ENCODE measurements around the gene BMP2K. TPM values are rescaled to one million over a fixed set of nuclear protein-coding genes. Genes with fewer than 3 reads are reported as not detected.

BMP2K gene
- total and polyA plus RNA-seq, 2 donors from 2014 or later, result 6.0 to 43.1 TPM

DNA sequence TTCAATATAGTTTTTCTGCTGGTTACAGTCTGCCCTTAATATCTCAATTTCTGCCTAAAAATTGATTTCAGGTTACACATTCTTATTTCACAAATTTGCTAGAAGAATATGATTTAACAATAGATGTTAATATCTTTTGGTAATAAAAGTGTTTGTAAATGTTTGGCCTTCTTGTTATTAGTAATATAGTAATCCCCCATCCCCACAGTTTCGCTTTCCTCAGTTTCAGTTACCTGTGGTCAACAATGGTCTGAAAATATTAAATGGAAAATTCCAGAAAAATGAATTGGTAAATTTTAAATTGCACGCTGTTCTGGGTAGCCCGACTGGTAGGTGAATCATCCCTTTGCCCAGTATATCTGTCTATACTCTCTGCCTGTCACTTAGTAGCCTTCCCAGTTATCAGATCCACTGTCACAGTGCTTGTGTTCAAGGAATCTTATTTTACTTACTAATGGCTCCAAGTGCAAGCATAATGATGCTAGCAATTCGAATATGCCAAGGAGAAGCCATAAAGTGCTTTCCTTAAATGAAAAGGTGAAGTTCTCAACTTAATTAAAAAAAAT lies 3.5 kb upstream of the BMP2K start:
- no peak for TF ChIP-seq CTCF (IDR thresholded peaks at IDR 0.05; ENCODE audit: borderline replicate concordance, extremely low read depth, insufficient read depth)
- no peak overlapping the region for H3K9ac ChIP-seq (ENCODE audit: low read length in 3 of 3)
- H3K36me3 ChIP-seq (ENCODE audit: control insufficient read depth in 2 of 3, insufficient read depth in 3 of 3, low read length in 3 of 3), result no peaks in the 10 kb centered on the region
- no peak overlapping the region for H3K27ac ChIP-seq (ENCODE audit: low read depth in 2 of 2, low read length in 2 of 2)
- FAIRE-seq (no peak), DNase-seq (no peak)
- intact Hi-C loops (cut with DNase I), result no loop called here
- no peak overlapping the region for H3K4me3 ChIP-seq (ENCODE audit: low read length in 3 of 3)
- H3K4me1 ChIP-seq (ENCODE audit: control insufficient read depth in 2 of 3, insufficient read depth in 2 of 3, low read depth in 1 of 3, low read length in 3 of 3), result peaks cover 0 to 2% (median 2%) of the 10 kb centered on the region in 3 donors
- no peaks in the 10 kb centered on the region for H3K9me3 ChIP-seq (ENCODE audit: control insufficient read depth in 2 of 3, insufficient read depth in 1 of 3, low read length in 3 of 3)
- no peaks in the 10 kb centered on the region for H3K27me3 ChIP-seq (ENCODE audit: control insufficient read depth, insufficient read depth, low read length)

DNA sequence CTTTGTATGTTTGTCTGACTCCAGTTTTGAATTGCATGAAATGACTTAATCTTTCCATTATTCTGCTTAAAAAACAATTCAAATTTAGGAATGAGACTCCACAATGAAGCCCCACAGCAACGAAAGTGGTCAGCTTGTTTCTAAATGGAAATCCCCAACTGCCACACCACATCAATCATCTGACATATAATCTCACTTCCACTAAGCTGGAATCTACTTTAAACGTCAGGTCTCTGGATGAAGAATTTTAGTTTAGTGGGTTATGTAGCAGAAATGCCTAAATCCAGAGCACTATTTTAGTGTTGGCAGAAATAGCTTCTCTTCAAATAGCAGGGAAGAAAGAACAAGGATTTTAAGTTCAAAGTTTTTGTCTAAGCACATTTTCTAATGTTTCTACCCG lies 1.7 kb upstream of the BMP2K start:
- Histone ChIP-seq H3K9ac (ENCODE audit: low read length in 3 of 3) (no peak overlapping the region), H3K27me3 (ENCODE audit: control insufficient read depth, insufficient read depth, low read length) (no peaks in the 10 kb centered on the region), H3K4me1 (ENCODE audit: control insufficient read depth in 2 of 3, insufficient read depth in 2 of 3, low read depth in 1 of 3, low read length in 3 of 3) (peaks cover 0 to 4% (median 2%) of the 10 kb centered on the region in 3 donors), H3K36me3 (ENCODE audit: control insufficient read depth in 2 of 3, insufficient read depth in 3 of 3, low read length in 3 of 3) (no peaks in the 10 kb centered on the region), H3K4me3 (ENCODE audit: low read length in 3 of 3) (no peak overlapping the region), H3K27ac (ENCODE audit: low read depth in 2 of 2, low read length in 2 of 2) (no peak overlapping the region), H3K9me3 (ENCODE audit: control insufficient read depth in 2 of 3, insufficient read depth in 1 of 3, low read length in 3 of 3) (no peaks in the 10 kb centered on the region)
- no peak for FAIRE-seq
- intact Hi-C loops (cut with DNase I), result no loop called here
- no peak for TF ChIP-seq CTCF (IDR thresholded peaks at IDR 0.05; ENCODE audit: borderline replicate concordance, extremely low read depth, insufficient read depth)
- DNase-seq, result peak in 2 of 5 donors; percentile 56

DNA sequence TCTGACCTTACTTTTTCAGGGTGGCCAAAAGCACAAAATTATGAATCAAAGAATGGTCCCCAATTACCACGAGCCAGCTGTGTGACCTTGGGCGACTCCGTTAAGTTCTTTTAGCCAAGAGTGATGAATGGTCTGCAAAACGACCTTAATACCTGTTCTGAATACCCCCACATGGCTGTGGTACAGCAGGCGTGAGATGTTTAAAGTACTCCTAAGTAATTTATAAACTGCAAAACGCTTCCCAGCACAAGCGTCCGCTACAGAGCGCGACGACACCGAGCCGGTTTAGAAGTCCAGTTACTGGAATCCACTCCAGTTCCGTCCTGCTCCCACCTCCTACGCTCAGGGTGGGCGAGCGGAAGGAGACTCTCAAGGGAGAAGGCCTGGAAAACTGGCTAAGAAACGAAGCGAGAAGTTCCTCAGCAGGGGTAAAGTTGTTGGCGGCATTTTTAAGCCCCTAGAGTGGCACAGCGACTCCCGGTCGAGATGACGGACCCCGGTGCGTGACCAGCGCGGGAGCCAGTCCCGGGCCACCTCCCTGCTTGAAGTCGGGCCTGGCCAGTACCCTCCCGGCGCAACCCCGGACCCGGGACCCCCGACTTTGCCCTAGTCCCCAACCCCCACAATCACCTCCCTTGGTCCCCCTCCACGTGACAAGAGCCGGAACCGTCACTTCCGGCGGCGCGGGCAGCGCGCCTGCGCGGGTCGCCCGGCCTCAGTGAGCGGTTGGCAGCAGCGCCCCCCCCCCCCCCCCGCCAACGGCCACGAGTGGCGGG lies 659 bp upstream of the BMP2K start:
- no peaks in the 10 kb centered on the region for H3K9me3 ChIP-seq (ENCODE audit: control insufficient read depth in 2 of 3, insufficient read depth in 1 of 3, low read length in 3 of 3)
- peak; percentile 94 to 96 (median 96) for DNase-seq

More for the DNA sequence above, 659 bp upstream of the BMP2K start:
- Histone ChIP-seq H3K27me3 (ENCODE audit: control insufficient read depth, insufficient read depth, low read length) (no peaks in the 10 kb centered on the region), H3K36me3 (ENCODE audit: control insufficient read depth in 2 of 3, insufficient read depth in 3 of 3, low read length in 3 of 3) (no peaks in the 10 kb centered on the region), H3K4me3 (ENCODE audit: low read length in 3 of 3) (peak overlapping the region; percentile 90 to 98 (median 90)), H3K27ac (ENCODE audit: low read depth in 2 of 2, low read length in 2 of 2) (peak overlapping the region; percentile 98 to 100), H3K4me1 (ENCODE audit: control insufficient read depth in 2 of 3, insufficient read depth in 2 of 3, low read depth in 1 of 3, low read length in 3 of 3) (peaks cover 0 to 4% (median 2%) of the 10 kb centered on the region in 3 donors), H3K9ac (ENCODE audit: low read length in 3 of 3) (peak overlapping the region; percentile 87 to 99 (median 97))
- no peak for FAIRE-seq
- TF ChIP-seq CTCF (IDR thresholded peaks at IDR 0.05; ENCODE audit: borderline replicate concordance, extremely low read depth, insufficient read depth), result no peak
- intact Hi-C loops (cut with DNase I), result no loop called here

Data from kidney (tissue), 14 donors.